ENCODE measurements around the gene DAB1. TPM values are rescaled to one million over a fixed set of nuclear protein-coding genes. Genes with fewer than 3 reads are reported as not detected.

DAB1 gene
- total RNA-seq, 1 donor from 2014 or later, result 0.27 TPM

- Mint-ChIP-seq H3K9me3 (ENCODE audit: unreplicated experiment) (no peaks in the 10 kb centered on the region), H3K27ac (ENCODE audit: unreplicated experiment) (no peak overlapping the region), H3K4me1 (ENCODE audit: unreplicated experiment) (no peaks in the 10 kb centered on the region), H3K27me3 (ENCODE audit: unreplicated experiment) (peaks cover 10% of the 10 kb centered on the region), H3K4me3 (ENCODE audit: unreplicated experiment) (no peak overlapping the region), H3K36me3 (ENCODE audit: unreplicated experiment) (no peaks in the 10 kb centered on the region)
- no peak for TF ChIP-seq CTCF (IDR thresholded peaks at IDR 0.05)
- no peak for DNase-seq (ENCODE audit: extremely low spot score, unreplicated experiment)
These were observed 411.5 kb downstream of the DAB1 start for GRCh38 chr1:57012315-57012714.

- H3K4me1 Mint-ChIP-seq (ENCODE audit: unreplicated experiment), result no peaks in the 10 kb centered on the region
- H3K27me3 Mint-ChIP-seq (ENCODE audit: unreplicated experiment), result peaks cover 19% of the 10 kb centered on the region
- TF ChIP-seq CTCF (IDR thresholded peaks at IDR 0.05), result no peak
- no peak overlapping the region for H3K27ac Mint-ChIP-seq (ENCODE audit: unreplicated experiment)
- no peaks in the 10 kb centered on the region for H3K36me3 Mint-ChIP-seq (ENCODE audit: unreplicated experiment)
- no peak for DNase-seq (ENCODE audit: extremely low spot score, unreplicated experiment)
- no peak overlapping the region for H3K4me3 Mint-ChIP-seq (ENCODE audit: unreplicated experiment)
- no peaks in the 10 kb centered on the region for H3K9me3 Mint-ChIP-seq (ENCODE audit: unreplicated experiment)
These were observed 413.3 kb downstream of the DAB1 start for GRCh38 chr1:57010511-57010910.

GRCh38 chr1:57007948-57008347 is 415.9 kb downstream of the DAB1 start:
- peaks cover 23% of the 10 kb centered on the region for H3K27me3 Mint-ChIP-seq (ENCODE audit: unreplicated experiment)
- TF ChIP-seq CTCF (IDR thresholded peaks at IDR 0.05), result no peak
- H3K4me1 Mint-ChIP-seq (ENCODE audit: unreplicated experiment), result no peaks in the 10 kb centered on the region
- no peaks in the 10 kb centered on the region for H3K9me3 Mint-ChIP-seq (ENCODE audit: unreplicated experiment)
- no peak for DNase-seq (ENCODE audit: extremely low spot score, unreplicated experiment)
- no peak overlapping the region for H3K4me3 Mint-ChIP-seq (ENCODE audit: unreplicated experiment)
- H3K27ac Mint-ChIP-seq (ENCODE audit: unreplicated experiment), result no peak overlapping the region
- no peaks in the 10 kb centered on the region for H3K36me3 Mint-ChIP-seq (ENCODE audit: unreplicated experiment)

GRCh38 chr1:57007472-57007871 is 416.4 kb downstream of the DAB1 start:
- no peak overlapping the region for H3K4me3 Mint-ChIP-seq (ENCODE audit: unreplicated experiment)
- H3K27me3 Mint-ChIP-seq (ENCODE audit: unreplicated experiment), result peaks cover 23% of the 10 kb centered on the region
- H3K27ac Mint-ChIP-seq (ENCODE audit: unreplicated experiment), result no peak overlapping the region
- TF ChIP-seq CTCF (IDR thresholded peaks at IDR 0.05), result no peak
- no peak for DNase-seq (ENCODE audit: extremely low spot score, unreplicated experiment)
- H3K4me1 Mint-ChIP-seq (ENCODE audit: unreplicated experiment), result no peaks in the 10 kb centered on the region
- H3K9me3 Mint-ChIP-seq (ENCODE audit: unreplicated experiment), result no peaks in the 10 kb centered on the region
- no peaks in the 10 kb centered on the region for H3K36me3 Mint-ChIP-seq (ENCODE audit: unreplicated experiment)

- DNase-seq (ENCODE audit: extremely low spot score, unreplicated experiment), result no peak
- Mint-ChIP-seq H3K4me3 (ENCODE audit: unreplicated experiment) (no peak overlapping the region), H3K27me3 (ENCODE audit: unreplicated experiment) (peaks cover 12% of the 10 kb centered on the region), H3K4me1 (ENCODE audit: unreplicated experiment) (no peaks in the 10 kb centered on the region), H3K9me3 (ENCODE audit: unreplicated experiment) (no peaks in the 10 kb centered on the region), H3K27ac (ENCODE audit: unreplicated experiment) (no peak overlapping the region), H3K36me3 (ENCODE audit: unreplicated experiment) (no peaks in the 10 kb centered on the region)
- TF ChIP-seq CTCF (IDR thresholded peaks at IDR 0.05), result no peak
These were observed 420.3 kb downstream of the DAB1 start for GRCh38 chr1:57003398-57004139.

All from osteocyte (in vitro differentiated cells).